HepG2 (cell line): ENCODE data around the gene BLOC1S4. TPM values are rescaled to one million over a fixed set of nuclear protein-coding genes. Genes with fewer than 3 reads are reported as not detected.

Experiments used
- ARID3A ChIP-seq: IDR thresholded peaks from 2 replicates; pipeline ENCODE4 v1.6.1; 2012; ENCODE audit warnings: low read depth, low read length, improper control_type of control experiment
- BORCS8-MEF2B ChIP-seq: sonication (generic); formaldehyde crosslinking; IDR thresholded peaks from 2 replicates; pipeline ENCODE4 v1.8.0; 2022; ENCODE audit warnings: mild to moderate bottlenecking, missing genetic modification reagents
- CCDC6 ChIP-seq: sonication (generic); formaldehyde crosslinking; IDR thresholded peaks from 2 replicates; pipeline ENCODE4 v1.8.1; 2022; ENCODE audit warnings: mild to moderate bottlenecking, missing genetic modification reagents, moderate library complexity
- CREB1 ChIP-seq, 2 experiments: fragments of 450-650 bp in 1 of 2; IDR thresholded peaks; 2 replicates each; pipeline ENCODE4 v1.6.1; 2016 to 2017; ENCODE audit warnings: control low read depth in 1 of 2, mild to moderate bottlenecking in 1 of 2, missing compliant biosample characterization in 1 of 2, missing genetic modification characterization in 1 of 2
- PHF20 ChIP-seq: sonication (generic); formaldehyde crosslinking; IDR thresholded peaks from 2 replicates; pipeline ENCODE4 v1.5.0; 2020; ENCODE audit warnings: mild to moderate bottlenecking, missing genetic modification reagents
- RERE ChIP-seq: IDR thresholded peaks from 2 replicates; pipeline ENCODE4 v1.6.1; 2016; ENCODE audit warnings: low read depth, missing genetic modification reagents, missing compliant biosample characterization
- TBX3 ChIP-seq: fragments of 450-650 bp; IDR thresholded peaks from 2 replicates; pipeline ENCODE4 v1.6.1; 2017; ENCODE audit warnings: antibody characterized with exemption, mild to moderate bottlenecking, inconsistent platforms, borderline replicate concordance
- ZFP41 ChIP-seq: sonication (generic); formaldehyde crosslinking; IDR thresholded peaks from 2 replicates; pipeline ENCODE4 v1.4.0; 2020; ENCODE audit warnings: mild to moderate bottlenecking, missing genetic modification reagents, borderline replicate concordance
- ZNF180 ChIP-seq: sonication (generic); formaldehyde crosslinking; IDR thresholded peaks from 2 replicates; pipeline ENCODE4 v1.4.0; 2020; ENCODE audit warnings: low read depth, missing genetic modification reagents, borderline replicate concordance
- ZNF407 ChIP-seq: sonication (generic); formaldehyde crosslinking; IDR thresholded peaks from one replicate; pipeline ENCODE4 v1.5.1; 2020; ENCODE audit warnings: mild to moderate bottlenecking, missing genetic modification reagents; ENCODE audit errors: not compliant biosample characterization
- ZNF451 ChIP-seq: sonication (generic); formaldehyde crosslinking; IDR thresholded peaks from 2 replicates; pipeline ENCODE4 v1.5.0; 2020; ENCODE audit warnings: mild to moderate bottlenecking, missing genetic modification reagents
- ZNF879 ChIP-seq: sonication (generic); formaldehyde crosslinking; IDR thresholded peaks from 2 replicates; pipeline ENCODE4 v1.8.1; 2023; ENCODE audit warnings: missing genetic modification reagents
- polyA plus RNA-seq, 8 experiments: library from polyadenylated mRNA; depleted of rRNA in 3 of 8; stranded (reverse) in 7 of 8; unstranded in 1 of 8; fragments of >200 nt; fragmentation: Illumina TruSeq in 4 of 8; extraction: Trizol in 4 of 8; gene quantifications; 2 replicates each; pipeline versions ENCODE4 v1.2.1 to v1.2.3, GENCODE V29; 2011 to 2016; ENCODE audit warnings: low read depth in 4 of 8, missing spikeins in 1 of 8, mixed read lengths in 1 of 8; ENCODE audit not compliant: insufficient read depth in 1 of 8
- total RNA-seq, 5 experiments: library from RNA; depleted of rRNA; stranded (reverse); fragments of >200 nt; fragmentation: Illumina TruSeq; extraction: Trizol; gene quantifications; 2 replicates each; pipeline ENCODE4 v1.2.3, GENCODE V29; 2016; ENCODE audit warnings: low read depth in 1 of 5

Gene BLOC1S4
- total and polyA plus RNA-seq, 2 of the 13 experiments (the other 11 are each of a cell fraction or from before 2014, with no cell fraction given), result 15.5 to 20.9 TPM

- 0 out of 2 replicates have a peak, but pooled peaks have one; percentile 62 for TF ChIP-seq ZFP41 (CRISPR knock-in tag)
- TF ChIP-seq RERE, result no peak
- TF ChIP-seq ARID3A, result no peak
- TF ChIP-seq ZNF879 (CRISPR knock-in tag), result 0 out of 2 replicates have a peak, but pooled peaks have one; percentile 64
- no peak for TF ChIP-seq ZNF407
- TF ChIP-seq TBX3, result peak; percentile 47
- peak; percentile 47 for TF ChIP-seq CREB1 (IDR thresholded peaks at IDR 0.05)
- TF ChIP-seq CREB1 (CRISPR knock-in tag; IDR thresholded peaks at IDR 0.05), result no peak
- TF ChIP-seq ZNF180 (CRISPR knock-in tag), result 0 out of 2 replicates have a peak, but pooled peaks have one; percentile 51
- peak; percentile 91 for TF ChIP-seq BORCS8-MEF2B (CRISPR knock-in tag)
- 0 out of 2 replicates have a peak, but pooled peaks have one; percentile 10 for TF ChIP-seq ZNF451
- peak; percentile 83 for TF ChIP-seq CCDC6 (CRISPR knock-in tag)
- TF ChIP-seq PHF20 (CRISPR knock-in tag), result peak; percentile 81
Measured at GRCh38 chr4:6716018-6716911, at the start of gene BLOC1S4 (continued).
